Duodenal mucosa (tissue), 2 donors: ENCODE data around the gene TXNDC2.
"Not testable (repeated sequence)": the region's sequence is repeated elsewhere in the genome, so short reads cannot be mapped to it uniquely, and the experiment has no call there.

ENCODE experiments used
- H3K27ac ChIP-seq: one replicate; pipeline ENCODE4 v1.7.0; 2013; ENCODE audit warnings: low read depth, low read length
- H3K27me3 ChIP-seq, 2 donors: one replicate each; pipeline ENCODE4 v1.7.0; 2013; ENCODE audit warnings: low read length in 2 of 2, control low read depth in 1 of 2; ENCODE audit not compliant: insufficient read depth in 2 of 2, control insufficient read depth in 1 of 2
- H3K36me3 ChIP-seq, 2 donors: one replicate each; pipeline ENCODE4 v1.7.0; 2013; ENCODE audit warnings: low read length in 2 of 2, control low read depth in 1 of 2; ENCODE audit not compliant: insufficient read depth in 2 of 2, control insufficient read depth in 1 of 2
- H3K4me1 ChIP-seq, 2 donors: one replicate each; pipeline ENCODE4 v1.7.0; 2013; ENCODE audit warnings: low read length in 2 of 2, control low read depth in 1 of 2; ENCODE audit not compliant: insufficient read depth in 2 of 2, control insufficient read depth in 1 of 2
- H3K4me3 ChIP-seq, 2 donors: one replicate each; pipeline ENCODE4 v1.7.0; 2013; ENCODE audit warnings: low read length in 2 of 2, low read depth in 1 of 2
- H3K9ac ChIP-seq, 2 donors: one replicate each; pipeline ENCODE4 v1.7.0; 2013; ENCODE audit warnings: low read length in 2 of 2, low read depth in 1 of 2
- H3K9me3 ChIP-seq, 2 donors: one replicate each; pipeline ENCODE4 v1.7.0; 2013; ENCODE audit warnings: low read length in 2 of 2, control low read depth in 1 of 2; ENCODE audit not compliant: control insufficient read depth in 1 of 2

The TXNDC2 gene

DNA sequence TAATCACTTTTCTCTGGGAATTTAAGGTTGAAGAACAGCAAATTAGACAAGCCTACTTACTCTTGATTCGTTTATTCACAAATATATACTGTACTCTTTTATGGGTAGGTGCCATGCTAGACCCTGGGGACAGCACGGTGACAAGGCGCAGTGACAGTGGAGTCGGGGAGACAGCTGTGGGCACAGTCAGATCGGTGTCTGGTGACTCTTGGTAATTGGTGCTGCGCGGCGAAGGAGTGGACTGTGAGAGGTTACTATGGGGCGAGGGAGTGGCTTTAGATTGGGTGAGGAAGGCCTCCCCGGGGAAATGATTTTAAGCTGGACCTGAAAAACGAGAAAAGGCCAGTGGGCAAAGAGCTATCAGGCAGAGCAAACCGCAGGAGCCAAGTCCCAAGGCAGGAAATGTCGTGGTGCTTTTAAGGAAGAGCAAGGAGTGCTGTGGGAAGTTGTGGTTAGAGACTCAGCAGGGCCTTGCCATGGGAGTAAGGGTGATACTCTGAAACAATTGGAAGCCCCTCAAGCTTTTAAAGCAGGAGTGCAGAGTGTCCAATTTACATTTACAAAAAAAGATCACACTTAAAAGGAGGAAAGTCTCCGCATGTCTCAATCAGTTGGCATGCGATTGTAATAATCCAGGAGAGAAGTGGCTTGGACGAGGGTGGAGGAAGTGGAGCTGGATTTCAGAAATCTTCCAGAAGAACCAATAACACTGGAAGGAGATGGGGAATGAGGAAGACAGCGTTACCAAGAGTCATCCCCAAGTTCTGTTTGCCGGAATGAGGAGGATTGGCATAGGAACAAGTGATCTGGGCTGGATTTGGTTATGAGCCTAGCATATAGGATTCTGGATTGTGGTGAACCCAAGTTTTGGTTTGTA, 36.1 kb upstream of the TXNDC2 start:
- H3K9me3 ChIP-seq: no peaks in the 10 kb centered on the region
- no peaks in the 10 kb centered on the region for H3K36me3 ChIP-seq
- H3K27ac ChIP-seq: no peak overlapping the region
- H3K4me1 ChIP-seq: peaks cover 0 to 3% of the 10 kb centered on the region in 2 donors
- H3K9ac ChIP-seq: no peak overlapping the region
- H3K4me3 ChIP-seq: no peak overlapping the region
- peaks cover 0 to 3% of the 10 kb centered on the region in 2 donors for H3K27me3 ChIP-seq

DNA sequence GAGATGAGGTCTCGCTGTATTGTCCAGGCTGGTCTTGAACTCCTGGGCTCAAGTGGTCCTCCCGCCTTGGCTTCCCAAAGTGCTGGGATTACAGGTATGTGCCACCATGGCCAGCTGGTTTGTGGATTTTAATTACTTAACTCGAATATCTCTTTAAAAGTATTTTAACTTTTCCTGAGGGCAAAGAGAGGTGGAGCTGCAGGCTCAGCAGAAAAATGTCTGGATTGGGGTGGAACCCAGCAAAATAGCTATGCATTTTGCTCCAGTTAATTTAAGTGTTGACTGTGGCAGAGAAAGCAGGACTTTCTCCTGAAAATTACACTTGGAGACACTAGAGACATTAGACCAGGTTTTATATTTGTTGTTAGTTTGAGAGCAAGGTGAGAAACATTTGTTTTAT, 35.5 kb upstream of the TXNDC2 start:
- Histone ChIP-seq H3K4me3 (no peak overlapping the region), H3K9me3 (no peaks in the 10 kb centered on the region), H3K4me1 (peaks cover 0 to 4% of the 10 kb centered on the region in 2 donors), H3K27me3 (peaks cover 0 to 3% of the 10 kb centered on the region in 2 donors), H3K9ac (no peak overlapping the region), H3K27ac (no peak overlapping the region), H3K36me3 (no peaks in the 10 kb centered on the region)

DNA sequence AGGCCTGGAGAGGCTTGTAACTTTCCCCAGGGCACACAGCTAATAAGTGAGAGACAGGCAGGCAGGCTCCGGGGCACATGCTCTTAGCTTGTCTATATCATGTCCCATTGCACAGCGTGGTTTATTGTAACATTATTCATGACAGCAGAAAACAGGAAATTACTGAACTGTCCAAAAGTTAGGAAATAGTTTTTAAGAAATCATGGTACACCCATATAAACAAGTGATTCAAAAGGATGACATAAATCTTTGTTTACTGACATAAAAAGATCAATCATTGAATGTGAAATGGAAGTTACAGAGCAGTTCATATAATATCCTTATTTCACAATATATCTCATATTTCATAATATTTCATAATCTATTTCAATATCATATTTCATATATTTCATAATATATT, 34.3 kb upstream of the TXNDC2 start:
- Histone ChIP-seq H3K4me3 (no peak overlapping the region), H3K27me3 (peaks cover 0 to 3% of the 10 kb centered on the region in 2 donors), H3K9me3 (no peaks in the 10 kb centered on the region), H3K9ac (no peak overlapping the region), H3K36me3 (no peaks in the 10 kb centered on the region), H3K27ac (no peak overlapping the region), H3K4me1 (peaks cover 0 to 4% of the 10 kb centered on the region in 2 donors)

DNA sequence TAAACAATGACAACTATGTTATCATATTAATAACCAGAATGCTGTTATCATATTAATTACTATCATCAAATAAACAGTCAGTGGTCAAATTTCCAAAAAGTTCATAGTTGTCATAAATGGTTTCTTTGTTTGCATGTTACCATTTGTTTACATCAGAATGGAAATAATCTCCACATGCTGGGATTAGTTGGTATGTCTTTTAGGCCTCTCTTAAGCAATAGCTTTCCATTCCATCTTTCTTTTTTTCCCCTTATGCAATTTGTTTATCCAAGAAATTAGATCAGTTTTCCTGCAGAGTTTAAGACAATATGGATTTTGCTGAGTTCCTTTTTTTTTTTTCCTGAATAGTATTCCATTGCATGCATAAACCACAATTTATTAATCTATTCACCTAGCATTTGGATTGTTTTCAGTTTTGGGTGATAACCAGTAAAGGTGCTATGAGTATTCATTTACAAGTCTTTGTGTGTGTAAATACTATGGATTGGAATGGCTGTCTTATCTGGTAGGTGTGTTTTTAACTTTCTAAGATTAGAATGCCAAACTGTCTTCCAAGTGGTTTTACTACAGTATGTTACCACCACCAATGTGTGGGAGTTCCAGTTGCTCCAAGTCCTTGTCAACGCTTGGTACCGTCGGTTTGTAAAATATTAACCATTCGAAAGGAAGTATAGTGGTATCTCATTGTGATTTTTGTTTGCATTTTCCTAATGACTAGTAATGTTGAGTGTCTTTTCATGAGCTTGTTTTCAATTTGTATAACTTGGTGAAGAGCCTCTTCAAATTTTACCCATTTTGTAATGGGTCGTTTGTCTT, 33.3 kb upstream of the TXNDC2 start:
- H3K9me3 ChIP-seq: no peaks in the 10 kb centered on the region
- H3K27me3 ChIP-seq: peaks cover 0 to 3% of the 10 kb centered on the region in 2 donors
- no peak overlapping the region for H3K27ac ChIP-seq
- H3K9ac ChIP-seq: no peak overlapping the region
- H3K4me1 ChIP-seq: peaks cover 0 to 4% of the 10 kb centered on the region in 2 donors
- no peaks in the 10 kb centered on the region for H3K36me3 ChIP-seq
- H3K4me3 ChIP-seq: no peak overlapping the region

DNA sequence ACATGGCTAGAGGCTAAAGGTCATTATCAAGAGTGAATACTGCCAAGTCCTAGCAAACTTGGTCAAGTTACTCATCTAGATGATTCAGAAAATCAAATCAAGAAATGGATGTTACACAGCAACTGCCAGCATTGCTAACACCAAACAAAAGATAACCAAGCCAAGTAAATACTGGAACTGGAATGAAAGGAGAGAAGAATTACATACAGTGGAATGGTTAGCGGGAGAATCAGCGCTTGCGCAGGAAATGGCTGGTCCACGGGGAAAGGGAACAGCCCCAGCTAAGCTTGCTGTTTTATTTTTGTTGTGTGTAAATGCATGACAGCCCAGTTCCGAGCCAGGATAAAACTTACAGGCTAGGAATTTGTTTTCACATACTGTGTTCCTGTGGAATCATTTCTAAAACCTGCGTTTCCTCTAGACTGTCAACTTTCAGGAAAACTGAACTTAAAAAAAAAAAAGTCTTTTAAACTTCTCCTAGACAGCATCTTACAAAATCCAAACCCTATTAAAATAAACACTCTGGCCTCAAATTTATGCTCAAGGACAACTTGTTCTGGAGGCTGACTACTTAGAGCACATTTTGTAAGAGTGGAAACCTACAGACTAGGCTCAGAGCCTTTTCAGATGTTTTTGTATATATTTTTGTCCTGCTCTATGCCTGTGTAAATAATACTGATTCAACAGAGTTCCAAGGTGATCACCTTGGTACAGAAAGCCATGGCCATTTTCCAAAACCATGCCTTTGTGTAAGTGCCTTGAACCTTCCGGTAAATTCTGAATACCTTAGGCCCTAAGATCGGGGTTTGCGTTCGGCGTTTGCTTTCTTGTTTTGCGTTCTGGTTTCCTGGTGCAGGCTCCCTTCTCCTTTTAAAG, 30.7 kb upstream of the TXNDC2 start:
- Histone ChIP-seq H3K27ac (peak overlapping the region; percentile 5), H3K9ac (no peak overlapping the region)

DNA sequence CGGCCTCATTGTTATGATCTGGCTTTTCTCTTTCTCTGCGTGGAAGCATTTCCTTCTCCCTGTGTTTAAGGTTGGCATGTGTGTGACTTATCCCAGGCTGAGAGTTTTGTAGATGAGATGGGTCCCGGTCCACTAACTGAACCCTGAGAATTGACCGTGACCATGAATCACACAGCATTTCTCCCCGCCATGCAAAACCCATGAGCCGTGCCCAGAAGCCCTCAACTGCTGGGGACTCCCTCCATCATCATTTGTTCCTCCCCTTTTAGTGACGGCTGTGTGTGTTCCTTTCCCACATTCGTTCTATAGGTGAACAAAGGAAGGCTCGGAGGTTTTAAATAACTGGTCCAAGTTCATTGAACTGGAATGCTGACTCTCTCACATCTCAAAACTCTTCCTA, 30.1 kb upstream of the TXNDC2 start:
- H3K27ac ChIP-seq: no peak overlapping the region
- H3K4me1 ChIP-seq: peaks cover 0 to 4% of the 10 kb centered on the region in 2 donors
- H3K9ac ChIP-seq: no peak overlapping the region
- H3K4me3 ChIP-seq: no peak overlapping the region
- no peaks in the 10 kb centered on the region for H3K27me3 ChIP-seq
- H3K9me3 ChIP-seq: no peaks in the 10 kb centered on the region
- no peaks in the 10 kb centered on the region for H3K36me3 ChIP-seq

More for the DNA sequence above, 30.7 kb upstream of the TXNDC2 start:
- no peaks in the 10 kb centered on the region for H3K9me3 ChIP-seq
- no peaks in the 10 kb centered on the region for H3K36me3 ChIP-seq
- H3K4me3 ChIP-seq: no peak overlapping the region
- H3K4me1 ChIP-seq: peaks cover 0 to 4% of the 10 kb centered on the region in 2 donors
- H3K27me3 ChIP-seq: no peaks in the 10 kb centered on the region

DNA sequence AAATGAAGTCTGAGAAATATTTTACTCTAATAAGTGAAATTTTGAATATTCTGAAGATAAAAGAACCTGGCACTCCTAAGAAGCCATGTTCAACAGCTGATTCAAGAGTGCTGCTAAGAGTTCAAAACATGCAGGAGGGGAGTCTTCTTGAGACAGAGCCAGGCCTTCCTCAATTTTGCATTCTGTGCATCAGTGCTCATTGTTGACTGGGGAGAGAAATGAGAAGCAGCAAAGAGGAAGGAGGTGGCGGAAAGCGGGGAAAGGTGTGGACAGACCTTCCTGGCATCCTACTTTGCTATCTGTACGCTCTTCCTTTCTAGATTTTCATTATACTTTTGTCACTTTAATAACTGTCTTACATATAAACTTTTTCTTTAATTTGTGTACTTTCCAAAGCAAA, 29.7 kb upstream of the TXNDC2 start:
- no peak overlapping the region for H3K9ac ChIP-seq
- H3K4me1 ChIP-seq: peaks cover 0 to 4% of the 10 kb centered on the region in 2 donors
- no peak overlapping the region for H3K4me3 ChIP-seq
- H3K27me3 ChIP-seq: no peaks in the 10 kb centered on the region
- H3K9me3 ChIP-seq: no peaks in the 10 kb centered on the region
- H3K36me3 ChIP-seq: no peaks in the 10 kb centered on the region
- H3K27ac ChIP-seq: peak overlapping the region; percentile 32

DNA sequence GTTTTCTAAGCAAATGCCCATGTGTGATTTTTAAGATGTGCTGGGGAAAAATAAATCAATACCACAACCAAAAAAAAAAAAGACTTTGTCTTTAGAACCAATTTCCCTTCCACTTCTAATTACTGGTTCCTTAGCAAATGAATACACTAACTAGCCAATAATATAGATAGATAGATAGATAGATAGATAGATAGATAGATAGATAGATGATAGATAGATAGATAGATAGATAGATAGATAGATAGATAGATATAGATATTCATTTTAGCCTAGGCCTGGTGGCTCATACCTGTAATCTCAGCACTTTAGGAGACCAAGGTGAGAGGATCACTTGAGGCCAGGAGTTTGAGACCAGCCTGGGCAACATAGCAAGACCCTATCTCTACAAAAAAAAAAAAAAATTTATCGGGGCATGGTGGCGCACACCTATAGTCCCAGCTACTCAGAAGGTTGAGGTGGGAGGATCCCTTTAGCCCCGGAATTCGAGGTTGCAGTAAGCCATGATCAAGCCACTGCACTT, 28.2 kb upstream of the TXNDC2 start:
- not testable (repeated sequence) for H3K9me3 ChIP-seq, H3K36me3 ChIP-seq, H3K27me3 ChIP-seq, H3K4me3 ChIP-seq, H3K9ac ChIP-seq, H3K4me1 ChIP-seq, H3K27ac ChIP-seq

DNA sequence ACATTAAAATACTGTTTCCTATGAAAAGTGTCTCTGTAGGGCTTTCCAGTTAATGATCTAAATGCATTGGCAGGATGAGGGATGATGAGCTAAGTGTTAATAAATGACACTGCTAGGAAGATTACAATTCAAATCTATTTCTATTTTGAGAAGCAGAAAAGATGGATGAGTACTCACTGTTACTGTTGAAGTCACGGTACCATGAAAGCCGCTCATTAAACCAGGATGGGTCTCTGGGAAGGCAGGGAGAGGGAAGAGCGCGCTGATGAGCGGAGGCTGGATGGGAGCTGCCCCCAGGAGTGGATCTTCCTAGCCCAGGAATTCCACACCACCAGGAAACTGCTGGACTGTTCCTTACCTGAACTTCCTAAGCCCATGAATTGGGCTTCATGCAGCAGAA, 27.1 kb upstream of the TXNDC2 start:
- Histone ChIP-seq H3K9me3 (no peaks in the 10 kb centered on the region), H3K36me3 (no peaks in the 10 kb centered on the region), H3K27ac (no peak overlapping the region)

More for the DNA sequence above, 27.1 kb upstream of the TXNDC2 start:
- no peaks in the 10 kb centered on the region for H3K27me3 ChIP-seq
- H3K4me1 ChIP-seq: peaks cover 0 to 4% of the 10 kb centered on the region in 2 donors
- H3K9ac ChIP-seq: no peak overlapping the region
- H3K4me3 ChIP-seq: no peak overlapping the region
